Measurements from ENCODE around the gene KBTBD6.
"Not testable (repeated sequence)": the region's sequence is repeated elsewhere in the genome, so short reads cannot be mapped to it uniquely, and the experiment has no call there.

KBTBD6 gene

GRCh38 chr13:41132512-41133152, at the start of gene KBTBD6:
TSS of gene KBTBD6 (minus strand) at chr13:41132802. CDS start at chr13:41132511, 291 bp downstream.
- FAIRE-seq, result peak; percentile 98

GRCh38 chr13:41182231-41182630, 49.6 kb upstream of the KBTBD6 start:
- no peak for FAIRE-seq

- no peak for FAIRE-seq
Observed at GRCh38 chr13:41179593-41180250, 47.1 kb upstream of the KBTBD6 start.

- FAIRE-seq, result no peak
Observed at GRCh38 chr13:41178040-41178439, 45.4 kb upstream of the KBTBD6 start.

- no peak for FAIRE-seq
Observed at GRCh38 chr13:41177616-41178015, 45.0 kb upstream of the KBTBD6 start.

- FAIRE-seq, result not testable (repeated sequence)
Observed at GRCh38 chr13:41175576-41175975, 43.0 kb upstream of the KBTBD6 start.

GRCh38 chr13:41162151-41162550, 29.5 kb upstream of the KBTBD6 start:
- no peak for FAIRE-seq

- no peak for FAIRE-seq
Observed at GRCh38 chr13:41159174-41159573, 26.6 kb upstream of the KBTBD6 start.

GRCh38 chr13:41157048-41157717, 24.6 kb upstream of the KBTBD6 start:
- no peak for FAIRE-seq

GRCh38 chr13:41156620-41157019, 24.0 kb upstream of the KBTBD6 start:
- FAIRE-seq, result no peak

- FAIRE-seq, result no peak
Observed at GRCh38 chr13:41154042-41154441, 21.4 kb upstream of the KBTBD6 start.

- no peak for FAIRE-seq
Observed at GRCh38 chr13:41152005-41152404, 19.4 kb upstream of the KBTBD6 start.

GRCh38 chr13:41150058-41150457, 17.5 kb upstream of the KBTBD6 start:
- FAIRE-seq, result no peak

- no peak for FAIRE-seq
Observed at GRCh38 chr13:41148419-41149283, 16.0 kb upstream of the KBTBD6 start.

- FAIRE-seq, result no peak
Observed at GRCh38 chr13:41145136-41145908, 12.7 kb upstream of the KBTBD6 start.

- FAIRE-seq, result no peak
Observed at GRCh38 chr13:41144576-41144975, 12.0 kb upstream of the KBTBD6 start.

GRCh38 chr13:41139296-41139966, 6.8 kb upstream of the KBTBD6 start:
- no peak for FAIRE-seq

- no peak for FAIRE-seq
Observed at GRCh38 chr13:41137951-41138350, 5.3 kb upstream of the KBTBD6 start.

- no peak for FAIRE-seq
Observed at GRCh38 chr13:41137241-41137640, 4.6 kb upstream of the KBTBD6 start.

- no peak for FAIRE-seq
Observed at GRCh38 chr13:41136396-41137031, 3.9 kb upstream of the KBTBD6 start.

- FAIRE-seq, result no peak
Observed at GRCh38 chr13:41133951-41134350, 1.3 kb upstream of the KBTBD6 start.

All from G401.6 (cell line).